GM08714 (cell line): Measurements from ENCODE around the gene USP11.

Experiments used
- H3K4me3 ChIP-seq: fragments of 200-500 bp; sonication (Bioruptor generic); 2 replicates; pipeline ENCODE4 v1.5.1; 2014; ENCODE audit warnings: mild to moderate bottlenecking, low read length, inconsistent platforms
- ZNF274 ChIP-seq: IDR thresholded peaks from 2 replicates; pipeline ENCODE4 v1.6.1; 2012; ENCODE audit warnings: mild to moderate bottlenecking, low read depth, low read length

The USP11 gene

GRCh38 chrX:47198687-47199080, 34.1 kb upstream of the USP11 start:
- no peak for TF ChIP-seq ZNF274
- no peak overlapping the region for H3K4me3 ChIP-seq

GRCh38 chrX:47199286-47199685, 33.5 kb upstream of the USP11 start:
- no peak for TF ChIP-seq ZNF274
- no peak overlapping the region for H3K4me3 ChIP-seq

GRCh38 chrX:47200385-47201150, 32.2 kb upstream of the USP11 start:
- H3K4me3 ChIP-seq = no peak overlapping the region
- TF ChIP-seq ZNF274 = no peak

- H3K4me3 ChIP-seq = no peak overlapping the region
- TF ChIP-seq ZNF274 = no peak
Measured at GRCh38 chrX:47201345-47201944, 31.4 kb upstream of the USP11 start.

- no peak for TF ChIP-seq ZNF274
- H3K4me3 ChIP-seq = no peak overlapping the region
Measured at GRCh38 chrX:47202316-47202715, 30.5 kb upstream of the USP11 start.

- H3K4me3 ChIP-seq = no peak overlapping the region
- TF ChIP-seq ZNF274 = no peak
Measured at GRCh38 chrX:47202877-47203276, 29.9 kb upstream of the USP11 start.

GRCh38 chrX:47204970-47205369, 27.8 kb upstream of the USP11 start:
- TF ChIP-seq ZNF274 = no peak
- H3K4me3 ChIP-seq = no peak overlapping the region

- TF ChIP-seq ZNF274 = no peak
- no peak overlapping the region for H3K4me3 ChIP-seq
Measured at GRCh38 chrX:47206316-47206715, 26.5 kb upstream of the USP11 start.

GRCh38 chrX:47208108-47208507, 24.7 kb upstream of the USP11 start:
- no peak for TF ChIP-seq ZNF274
- H3K4me3 ChIP-seq = no peak overlapping the region

GRCh38 chrX:47209508-47210238, 23.1 kb upstream of the USP11 start:
- TF ChIP-seq ZNF274 = no peak
- no peak overlapping the region for H3K4me3 ChIP-seq

GRCh38 chrX:47210661-47211425, 22.0 kb upstream of the USP11 start:
- TF ChIP-seq ZNF274 = no peak

GRCh38 chrX:47212381-47213293, 20.2 kb upstream of the USP11 start:
- H3K4me3 ChIP-seq = no peak overlapping the region

More at GRCh38 chrX:47210661-47211425, 22.0 kb upstream of the USP11 start:
- H3K4me3 ChIP-seq = no peak overlapping the region

GRCh38 chrX:47214435-47215077, 18.3 kb upstream of the USP11 start:
- TF ChIP-seq ZNF274 = no peak

More at GRCh38 chrX:47212381-47213293, 20.2 kb upstream of the USP11 start:
- TF ChIP-seq ZNF274 = no peak

More at GRCh38 chrX:47214435-47215077, 18.3 kb upstream of the USP11 start:
- H3K4me3 ChIP-seq = no peak overlapping the region
